Breast epithelium (tissue), 4 donors: ENCODE data around the gene TIAM1. TPM values are rescaled to one million over a fixed set of nuclear protein-coding genes. Genes with fewer than 3 reads are reported as not detected.

ENCODE experiments used
- DNase-seq, 2 donors: peaks; one replicate each; pipeline ENCODE4 v3.0.0-alpha.2; 2019; ENCODE audit warnings: low spot score in 2 of 2
- H3K27ac ChIP-seq, 2 donors: fragments of 200-600 bp; sonication (generic) in 1 of 2; one replicate each; pipeline ENCODE4 v1.5.1; 2016 to 2019; ENCODE audit warnings: mild to moderate bottlenecking in 1 of 2
- H3K27me3 ChIP-seq, 2 donors: fragments of 200-600 bp; sonication (generic) in 1 of 2; one replicate each; pipeline versions ENCODE4 v1.5.1 to v1.6.0; 2017 to 2019; ENCODE audit warnings: control low read depth in 1 of 2, mild to moderate bottlenecking in 1 of 2
- H3K36me3 ChIP-seq: fragments of 200-600 bp; one replicate; pipeline ENCODE4 v1.5.1; 2019
- H3K4me1 ChIP-seq, 2 donors: fragments of 200-600 bp; sonication (generic); one replicate each; pipeline ENCODE4 v1.5.1; 2016 to 2019; ENCODE audit warnings: control low read depth in 1 of 2
- H3K4me3 ChIP-seq, 3 donors: fragments of 200-600 bp; sonication (generic); 1 replicate in 2 of 3; 2 replicates in 1 of 3; pipeline ENCODE4 v1.5.1; 2016 to 2019; ENCODE audit warnings: mild to moderate bottlenecking in 3 of 3, moderate library complexity in 2 of 3
- H3K9me3 ChIP-seq, 2 donors: fragments of 200-600 bp; sonication (generic) in 1 of 2; one replicate each; pipeline ENCODE4 v1.5.1; 2016 to 2019; ENCODE audit warnings: control low read depth in 1 of 2
- CTCF ChIP-seq, 3 donors: fragments of 450-650 bp; IDR thresholded peaks; one replicate each; pipeline ENCODE4 v1.5.1; 2016 to 2017; ENCODE audit warnings: antibody characterized with exemption in 3 of 3, mild to moderate bottlenecking in 3 of 3, moderate library complexity in 3 of 3
- POLR2A ChIP-seq: fragments of 450-650 bp; IDR thresholded peaks from one replicate; pipeline ENCODE4 v1.6.1; 2016; ENCODE audit warnings: antibody characterized with exemption, mild to moderate bottlenecking, moderate library complexity
- POLR2AphosphoS5 ChIP-seq, 3 donors: sonication (generic); formaldehyde crosslinking; IDR thresholded peaks; one replicate each; pipeline ENCODE4 v1.6.1; 2017; ENCODE audit warnings: antibody characterized with exemption in 3 of 3
- intact Hi-C: fragments of 100-400 bp; cut with DNase I; formaldehyde crosslinking; loops from one replicate; pipeline ENCODE4 v1.15.1; 2023; ENCODE audit warnings: low total_unique reads
- total RNA-seq, 3 donors: library from RNA; depleted of rRNA; stranded (reverse); fragments of >200 nt; gene quantifications; one replicate each; pipeline ENCODE4 v1.1.0, GENCODE V29; 2016

TIAM1 gene
- 10 to 100 TPM; 10.6 to 17.7 (median 11.8) TPM for total RNA-seq

GRCh38 chr21:31343680-31344480 is at the start of gene TIAM1:
TSS of gene TIAM1 (minus strand) at chr21:31344261. CDS start at chr21:31266972, 77,289 bp downstream.
- H3K27me3 ChIP-seq = peaks cover 0 to 12% of the 10 kb centered on the region in 2 donors
- peak within 1 kb of the TSS in 1 of 2 donors; percentile 55 for H3K27ac ChIP-seq

GRCh38 chr21:31387560-31388186 is 43.6 kb upstream of the TIAM1 start:
- intact Hi-C loops = no loop called here
- no peaks in the 10 kb centered on the region for H3K9me3 ChIP-seq
- no peak for DNase-seq
- H3K27me3 ChIP-seq = no peaks in the 10 kb centered on the region
- TF ChIP-seq POLR2AphosphoS5 (IDR thresholded peaks at IDR 0.05) (no peak), POLR2A (no peak), CTCF (IDR thresholded peaks at IDR 0.05) (no peak)
- H3K4me3 ChIP-seq = no peak overlapping the region
- no peak overlapping the region for H3K27ac ChIP-seq
- no peaks in the 10 kb centered on the region for H3K4me1 ChIP-seq
- no peaks in the 10 kb centered on the region for H3K36me3 ChIP-seq

More at GRCh38 chr21:31343680-31344480, at the start of gene TIAM1:
- DNase-seq = peak in 1 of 2 donors; percentile 30
- H3K4me1 ChIP-seq = no peaks in the 10 kb centered on the region
- H3K9me3 ChIP-seq = no peaks in the 10 kb centered on the region
- peak within 1 kb of the TSS; percentile 46 to 72 (median 49) for H3K4me3 ChIP-seq
- no peak for TF ChIP-seq POLR2AphosphoS5 (IDR thresholded peaks at IDR 0.05)
- TF ChIP-seq POLR2A = no peak
- no peak for TF ChIP-seq CTCF (IDR thresholded peaks at IDR 0.05)
- intact Hi-C loops = no loop called here
- H3K36me3 ChIP-seq = no peaks in the 10 kb centered on the region

GRCh38 chr21:31386006-31386405 is 41.9 kb upstream of the TIAM1 start:
- no peaks in the 10 kb centered on the region for H3K36me3 ChIP-seq
- no peaks in the 10 kb centered on the region for H3K9me3 ChIP-seq
- H3K27me3 ChIP-seq = no peaks in the 10 kb centered on the region
- no peak for TF ChIP-seq POLR2AphosphoS5 (IDR thresholded peaks at IDR 0.05)
- no peak for TF ChIP-seq POLR2A
- TF ChIP-seq CTCF (IDR thresholded peaks at IDR 0.05) = no peak
- no peak overlapping the region for H3K27ac ChIP-seq
- intact Hi-C loops = no loop called here
- H3K4me3 ChIP-seq = no peak overlapping the region
- no peaks in the 10 kb centered on the region for H3K4me1 ChIP-seq
- DNase-seq = no peak

DNA sequence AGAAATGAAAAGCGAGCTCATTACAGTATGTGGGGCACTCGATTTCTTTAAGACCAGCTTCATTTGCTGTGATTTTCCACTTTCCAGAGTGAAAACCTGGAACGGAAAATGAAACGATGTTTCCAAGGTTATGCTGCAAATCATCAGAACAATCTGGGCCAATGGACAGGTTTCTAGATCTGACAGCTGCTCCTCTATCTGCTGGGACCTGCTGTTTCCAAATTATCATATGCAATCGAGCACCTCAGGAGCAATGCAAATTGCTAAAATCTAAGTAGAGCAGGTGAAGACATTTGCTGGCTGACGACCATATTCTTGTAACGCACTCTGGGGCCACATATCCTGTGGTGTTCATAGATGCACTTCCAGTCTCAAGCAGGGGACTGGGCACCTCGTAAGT is 39.7 kb upstream of the TIAM1 start:
- Histone ChIP-seq H3K36me3 (no peaks in the 10 kb centered on the region), H3K27me3 (no peaks in the 10 kb centered on the region), H3K27ac (no peak overlapping the region), H3K4me3 (no peak overlapping the region), H3K4me1 (no peaks in the 10 kb centered on the region), H3K9me3 (no peaks in the 10 kb centered on the region)
- intact Hi-C loops = no loop called here
- TF ChIP-seq CTCF (IDR thresholded peaks at IDR 0.05) = no peak
- no peak for TF ChIP-seq POLR2AphosphoS5 (IDR thresholded peaks at IDR 0.05)
- no peak for TF ChIP-seq POLR2A
- no peak for DNase-seq

- Histone ChIP-seq H3K27me3 (no peaks in the 10 kb centered on the region), H3K9me3 (no peaks in the 10 kb centered on the region), H3K4me3 (no peak overlapping the region), H3K36me3 (no peaks in the 10 kb centered on the region), H3K4me1 (no peaks in the 10 kb centered on the region), H3K27ac (no peak overlapping the region)
- intact Hi-C loops = no loop called here
- no peak for TF ChIP-seq CTCF (IDR thresholded peaks at IDR 0.05)
- DNase-seq = no peak
These were observed 38.0 kb upstream of the TIAM1 start for GRCh38 chr21:31382060-31382459.
